ENCODE data around the gene ZCCHC2. TPM values are rescaled to one million over a fixed set of nuclear protein-coding genes. Genes with fewer than 3 reads are reported as not detected.

Gene ZCCHC2
- total and polyA plus RNA-seq, 2 of the 13 experiments (the other 11 are each of a cell fraction or from before 2014, with no cell fraction given): 62.5 to 76.1 TPM

- TF ChIP-seq ZNF142 (CRISPR knock-in tag; IDR thresholded peaks at IDR 0.05) (no peak), ZNF263 (CRISPR knock-in tag; IDR thresholded peaks at IDR 0.05) (peak; percentile 89), PAF1 (CRISPR knock-in tag; IDR thresholded peaks at IDR 0.05) (no peak), ZUFSP (CRISPR knock-in tag; IDR thresholded peaks at IDR 0.05; ENCODE audit: borderline replicate concordance) (no peak), MIER3 (CRISPR knock-in tag; IDR thresholded peaks at IDR 0.05; ENCODE audit: borderline replicate concordance) (peak; percentile 75), SIX1 (CRISPR knock-in tag; IDR thresholded peaks at IDR 0.05; ENCODE audit: borderline replicate concordance) (no peak), ZNF614 (CRISPR knock-in tag; IDR thresholded peaks at IDR 0.05; ENCODE audit: borderline replicate concordance) (peak; percentile 38; the same call in 1 of the 2 replicates), PHF8 (CRISPR knock-in tag; IDR thresholded peaks at IDR 0.05) (peak; percentile 93), ZNF790 (CRISPR knock-in tag; IDR thresholded peaks at IDR 0.05; ENCODE audit: borderline replicate concordance) (peak; percentile 81; the same call in 1 of the 2 replicates), ZNF768 (CRISPR knock-in tag; IDR thresholded peaks at IDR 0.05) (peak; percentile 70), ZNF709 (CRISPR knock-in tag; IDR thresholded peaks at IDR 0.05) (peak; percentile 97), CBFB (CRISPR knock-in tag; IDR thresholded peaks at IDR 0.05) (peak; percentile 91), DMTF1 (CRISPR knock-in tag; IDR thresholded peaks at IDR 0.05) (no peak), ZKSCAN5 (CRISPR knock-in tag; IDR thresholded peaks at IDR 0.05) (no peak), PRMT3 (CRISPR knock-in tag; IDR thresholded peaks at IDR 0.05; ENCODE audit: borderline replicate concordance, low read depth) (peak; percentile 73; the same call in 1 of the 2 replicates), MAFF (IDR thresholded peaks at IDR 0.05; ENCODE audit: low read depth, low read length) (no peak), SALL2 (CRISPR knock-in tag; IDR thresholded peaks at IDR 0.05) (peak; percentile 89), ZNF354B (CRISPR knock-in tag; IDR thresholded peaks at IDR 0.05) (0 out of 2 replicates have a peak, but pooled peaks have one; percentile 21), KAT2B (IDR thresholded peaks at IDR 0.05; ENCODE audit: borderline replicate concordance, low read depth, low read length) (no peak), MTF1 (CRISPR knock-in tag; IDR thresholded peaks at IDR 0.05) (no peak; the same call in 1 of the 2 replicates)
Measured at GRCh38 chr18:62522504-62523254, at the start of gene ZCCHC2 (continued).
